AG04450 (cell line): ENCODE results near the gene KIF25. TPM values are rescaled to one million over a fixed set of nuclear protein-coding genes. Genes with fewer than 3 reads are reported as not detected.

Source experiments
- CTCF ChIA-PET: fragments of 300-600, 350-600 bp; formaldehyde crosslinking; extraction: SDS; loops from one replicate; lab custom pipeline; 2022; ENCODE audit warnings: antibody characterized with exemption, inconsistent platforms; lab: Charles Lee
- POLR2A ChIA-PET: fragments of 350-600 bp; formaldehyde crosslinking; extraction: SDS; loops from one replicate; lab custom pipeline; 2021; ENCODE audit warnings: antibody characterized with exemption, inconsistent platforms; lab: Yijun Ruan, JAX
- DNase-seq: peaks from one replicate; pipeline ENCODE4 v3.0.0-alpha.2; 2011; ENCODE audit warnings: low read depth, low spot score
- H3K27ac ChIP-seq: one replicate; pipeline ENCODE4 v1.5.1; 2012; ENCODE audit warnings: low read depth, low read length, control low read depth
- H3K27me3 ChIP-seq: one replicate; pipeline ENCODE4 v1.6.0; 2012; ENCODE audit warnings: low read length; ENCODE audit not compliant: control insufficient read depth, insufficient read depth
- H3K4me3 ChIP-seq: 2 replicates; pipeline ENCODE4 v1.5.1; 2011; ENCODE audit warnings: mild to moderate bottlenecking, low read depth, low read length, control low read depth
- H3K9me3 ChIP-seq: 2 replicates; pipeline ENCODE4 v1.5.1; 2012; ENCODE audit warnings: low read length; ENCODE audit not compliant: control insufficient read depth, insufficient read depth
- polyA plus RNA-seq: library from polyadenylated mRNA; depleted of rRNA; stranded (reverse); fragments of >200 nt; gene quantifications from 2 replicates; pipeline ENCODE4 v1.2.3, GENCODE V29; 2011
- TF ChIP-seq, protein P1 (sequence below): IDR thresholded peaks from 2 replicates; pipeline ENCODE4 v1.5.1; 2011; ENCODE audit warnings: low read depth, low read length, control low read depth, inconsistent platforms

Gene KIF25
- polyA plus RNA-seq, 1 experiment = not detected

- Histone ChIP-seq H3K9me3 (peaks cover 17% of the 10 kb centered on the region; the same call in 1 of the 2 replicates), H3K27ac (no peak overlapping the region), H3K4me3 (no peak overlapping the region), H3K27me3 (no peaks in the 10 kb centered on the region)
- no peak for DNase-seq
- CTCF ChIA-PET = no interaction called here
- POLR2A ChIA-PET = no interaction called here
- TF ChIP-seq, protein P1, sequence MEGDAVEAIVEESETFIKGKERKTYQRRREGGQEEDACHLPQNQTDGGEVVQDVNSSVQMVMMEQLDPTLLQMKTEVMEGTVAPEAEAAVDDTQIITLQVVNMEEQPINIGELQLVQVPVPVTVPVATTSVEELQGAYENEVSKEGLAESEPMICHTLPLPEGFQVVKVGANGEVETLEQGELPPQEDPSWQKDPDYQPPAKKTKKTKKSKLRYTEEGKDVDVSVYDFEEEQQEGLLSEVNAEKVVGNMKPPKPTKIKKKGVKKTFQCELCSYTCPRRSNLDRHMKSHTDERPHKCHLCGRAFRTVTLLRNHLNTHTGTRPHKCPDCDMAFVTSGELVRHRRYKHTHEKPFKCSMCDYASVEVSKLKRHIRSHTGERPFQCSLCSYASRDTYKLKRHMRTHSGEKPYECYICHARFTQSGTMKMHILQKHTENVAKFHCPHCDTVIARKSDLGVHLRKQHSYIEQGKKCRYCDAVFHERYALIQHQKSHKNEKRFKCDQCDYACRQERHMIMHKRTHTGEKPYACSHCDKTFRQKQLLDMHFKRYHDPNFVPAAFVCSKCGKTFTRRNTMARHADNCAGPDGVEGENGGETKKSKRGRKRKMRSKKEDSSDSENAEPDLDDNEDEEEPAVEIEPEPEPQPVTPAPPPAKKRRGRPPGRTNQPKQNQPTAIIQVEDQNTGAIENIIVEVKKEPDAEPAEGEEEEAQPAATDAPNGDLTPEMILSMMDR = no peak
These were observed 18.9 kb upstream of the KIF25 start for GRCh38 chr6:167978607-167979006.

- no peak for DNase-seq
- ChIA-PET CTCF (no interaction called here), POLR2A (no interaction called here)
- Histone ChIP-seq H3K27ac (no peak overlapping the region), H3K27me3 (no peaks in the 10 kb centered on the region), H3K9me3 (peaks cover 17% of the 10 kb centered on the region; the same call in 1 of the 2 replicates), H3K4me3 (no peak overlapping the region)
- TF ChIP-seq, protein P1 = no peak
These were observed 17.9 kb upstream of the KIF25 start for GRCh38 chr6:167979436-167980139.

DNA sequence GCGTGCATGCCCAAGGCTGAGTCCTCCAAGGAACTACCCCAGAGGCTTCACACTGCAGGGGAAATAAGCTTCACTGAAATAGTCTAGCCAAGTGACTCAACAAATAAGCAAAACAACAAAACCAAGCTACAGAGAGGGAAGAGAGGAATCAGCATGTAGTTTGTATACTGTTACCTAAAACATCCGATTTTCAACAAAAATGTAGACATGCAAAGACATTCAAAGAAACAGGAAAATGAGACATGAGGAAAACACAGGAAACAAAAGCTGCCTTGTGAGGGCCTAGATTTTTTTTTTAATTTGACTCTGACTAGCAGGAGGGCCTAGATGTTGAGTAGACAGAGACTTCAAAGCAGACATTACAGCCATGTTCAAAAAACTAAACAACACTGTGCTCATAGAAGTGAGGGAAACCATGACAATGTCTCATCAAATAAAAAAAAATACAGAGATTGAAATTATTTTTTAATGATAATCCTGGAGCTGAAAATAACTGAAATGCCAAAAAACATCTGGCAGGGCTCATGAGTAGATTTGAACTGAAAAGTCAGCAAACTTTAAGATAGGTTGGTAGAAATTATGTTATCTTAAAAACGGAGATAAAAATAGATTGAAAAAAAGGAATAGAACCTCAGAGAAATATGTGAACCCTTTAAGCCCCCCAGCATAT, 16.4 kb upstream of the KIF25 start:
- CTCF ChIA-PET = no interaction called here
- TF ChIP-seq, protein P1 = no peak
- no peak for DNase-seq
- POLR2A ChIA-PET = no interaction called here
- Histone ChIP-seq H3K9me3 (peaks cover 24% of the 10 kb centered on the region), H3K27me3 (no peaks in the 10 kb centered on the region), H3K4me3 (no peak overlapping the region), H3K27ac (no peak overlapping the region)

DNA sequence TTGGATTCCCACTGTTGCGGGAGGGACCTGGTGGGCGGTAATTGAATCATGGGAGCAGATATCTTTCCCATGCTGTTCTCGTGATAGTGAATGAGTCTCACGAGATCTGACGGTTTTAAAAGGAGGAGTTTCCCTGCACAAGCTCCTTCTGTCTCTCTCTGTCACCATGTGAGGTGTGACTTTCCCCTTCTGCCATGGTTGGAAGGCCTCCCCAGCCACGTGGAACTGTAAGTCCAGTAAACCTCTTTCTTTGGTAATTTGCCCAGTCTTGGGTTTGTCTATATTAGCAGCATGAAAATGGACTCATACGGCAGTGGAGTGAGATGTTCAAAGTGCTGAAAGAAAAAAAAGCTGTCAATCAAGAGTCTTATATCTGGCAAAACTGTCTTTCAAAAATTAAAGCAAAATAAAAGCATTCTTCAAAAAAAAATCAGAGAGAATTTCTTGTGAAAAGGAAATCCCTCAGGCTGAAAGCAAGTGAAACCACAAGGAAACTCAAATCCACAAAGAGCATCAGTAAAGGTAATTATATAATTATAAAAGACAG, 15.5 kb upstream of the KIF25 start:
- Histone ChIP-seq H3K4me3 (no peak overlapping the region), H3K27ac (no peak overlapping the region), H3K27me3 (no peaks in the 10 kb centered on the region), H3K9me3 (peaks cover 25% of the 10 kb centered on the region)
- DNase-seq = no peak
- TF ChIP-seq, protein P1 = no peak
- ChIA-PET CTCF (no interaction called here), POLR2A (no interaction called here)

DNA sequence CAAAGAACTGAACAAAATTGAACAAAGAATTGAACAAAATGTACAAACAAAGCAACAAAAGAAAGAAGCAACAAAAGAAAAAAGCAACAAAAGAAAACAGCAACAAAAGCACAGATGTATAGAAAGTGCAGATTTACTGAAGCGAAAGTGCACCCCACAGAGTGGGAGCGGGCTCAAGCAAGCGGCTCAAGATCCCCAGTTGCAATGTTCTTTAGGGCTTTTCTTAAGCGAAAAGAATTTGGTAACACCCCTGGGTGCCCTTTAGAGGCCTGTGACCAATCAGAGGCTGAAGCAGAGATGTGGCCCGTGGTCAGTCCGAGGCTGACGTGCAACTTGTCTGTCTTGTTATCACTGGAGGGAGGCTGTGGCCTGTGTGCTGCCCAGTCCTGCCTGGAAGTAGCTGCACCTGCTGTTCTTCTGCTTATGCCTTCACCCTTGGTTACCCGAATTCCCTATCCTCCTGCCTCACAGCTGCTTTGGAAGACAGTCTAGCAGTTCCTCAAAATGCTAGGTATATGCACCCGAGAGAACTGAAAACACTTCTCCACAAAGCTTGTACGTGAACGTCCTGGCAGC, 13.2 kb upstream of the KIF25 start:
- no peak overlapping the region for H3K27ac ChIP-seq
- CTCF ChIA-PET = no interaction called here

More for the DNA sequence above, 13.2 kb upstream of the KIF25 start:
- POLR2A ChIA-PET = no interaction called here
- Histone ChIP-seq H3K4me3 (no peak overlapping the region), H3K27me3 (peaks cover 2% of the 10 kb centered on the region), H3K9me3 (peaks cover 30% of the 10 kb centered on the region)
- no peak for DNase-seq
- TF ChIP-seq, protein P1 = no peak
